GM10248 (cell line): ENCODE results near the gene GREB1.

Source experiments
- CTCF ChIA-PET: fragments of 300-600 bp; sonication (Branson Sonifier 250); formaldehyde crosslinking; extraction: SDS; loops from one replicate; lab custom pipeline; 2021; ENCODE audit warnings: antibody characterized with exemption; lab: Yijun Ruan, JAX
- POLR2A ChIA-PET: fragments of 350-650 bp; sonication (Branson Sonifier 250); formaldehyde crosslinking; extraction: SDS; loops from one replicate; lab custom pipeline; 2020; ENCODE audit warnings: antibody characterized with exemption; lab: Yijun Ruan, JAX
- DNase-seq: peaks from one replicate; pipeline ENCODE4 v3.0.0; 2012; ENCODE audit errors: extremely low spot score
- TF ChIP-seq, protein P1 (sequence below): IDR thresholded peaks from 2 replicates; pipeline ENCODE4 v1.5.1; 2012; ENCODE audit warnings: mild to moderate bottlenecking, low read depth; ENCODE audit errors: extremely low read depth, missing control alignments, control extremely low read depth

Gene GREB1

DNA sequence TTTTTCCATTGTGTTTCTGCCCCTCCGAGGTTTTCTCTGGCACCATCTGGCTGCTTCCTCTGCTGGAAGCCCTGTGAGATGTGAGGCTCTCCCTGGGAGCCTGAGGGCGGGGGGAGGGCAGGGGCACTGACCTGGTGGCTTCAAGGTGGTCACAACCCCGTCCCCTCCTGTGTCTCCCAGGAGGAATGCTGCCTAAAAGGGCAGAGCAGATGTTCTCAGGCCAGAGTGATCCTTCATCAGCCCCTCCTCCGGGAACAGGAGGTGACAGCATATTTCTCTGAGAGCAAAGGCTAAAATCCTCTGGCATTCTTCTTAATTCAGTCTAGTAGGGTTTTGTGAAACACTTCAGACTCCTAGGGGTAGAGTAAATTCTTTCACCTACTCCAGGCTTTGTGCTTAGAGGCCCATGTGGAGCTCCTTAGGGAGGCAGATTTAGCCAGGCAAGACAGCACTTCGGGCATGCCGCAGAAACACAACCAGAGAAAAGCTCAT, 18.3 kb upstream of the GREB1 start:
- ChIA-PET POLR2A (interaction anchor here (0.9 kb wide), 1 partner anchor 121 kb away, joined by 5 read pairs; no protein-coding TSS in a partner anchor), CTCF (interaction anchor here (1.0 to 1.1 kb wide), 2 partner anchors 10 to 67 kb away, joined by 3 read pairs; no protein-coding TSS in a partner anchor)
- no peak for DNase-seq
- TF ChIP-seq, protein P1, sequence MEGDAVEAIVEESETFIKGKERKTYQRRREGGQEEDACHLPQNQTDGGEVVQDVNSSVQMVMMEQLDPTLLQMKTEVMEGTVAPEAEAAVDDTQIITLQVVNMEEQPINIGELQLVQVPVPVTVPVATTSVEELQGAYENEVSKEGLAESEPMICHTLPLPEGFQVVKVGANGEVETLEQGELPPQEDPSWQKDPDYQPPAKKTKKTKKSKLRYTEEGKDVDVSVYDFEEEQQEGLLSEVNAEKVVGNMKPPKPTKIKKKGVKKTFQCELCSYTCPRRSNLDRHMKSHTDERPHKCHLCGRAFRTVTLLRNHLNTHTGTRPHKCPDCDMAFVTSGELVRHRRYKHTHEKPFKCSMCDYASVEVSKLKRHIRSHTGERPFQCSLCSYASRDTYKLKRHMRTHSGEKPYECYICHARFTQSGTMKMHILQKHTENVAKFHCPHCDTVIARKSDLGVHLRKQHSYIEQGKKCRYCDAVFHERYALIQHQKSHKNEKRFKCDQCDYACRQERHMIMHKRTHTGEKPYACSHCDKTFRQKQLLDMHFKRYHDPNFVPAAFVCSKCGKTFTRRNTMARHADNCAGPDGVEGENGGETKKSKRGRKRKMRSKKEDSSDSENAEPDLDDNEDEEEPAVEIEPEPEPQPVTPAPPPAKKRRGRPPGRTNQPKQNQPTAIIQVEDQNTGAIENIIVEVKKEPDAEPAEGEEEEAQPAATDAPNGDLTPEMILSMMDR = no peak

DNA sequence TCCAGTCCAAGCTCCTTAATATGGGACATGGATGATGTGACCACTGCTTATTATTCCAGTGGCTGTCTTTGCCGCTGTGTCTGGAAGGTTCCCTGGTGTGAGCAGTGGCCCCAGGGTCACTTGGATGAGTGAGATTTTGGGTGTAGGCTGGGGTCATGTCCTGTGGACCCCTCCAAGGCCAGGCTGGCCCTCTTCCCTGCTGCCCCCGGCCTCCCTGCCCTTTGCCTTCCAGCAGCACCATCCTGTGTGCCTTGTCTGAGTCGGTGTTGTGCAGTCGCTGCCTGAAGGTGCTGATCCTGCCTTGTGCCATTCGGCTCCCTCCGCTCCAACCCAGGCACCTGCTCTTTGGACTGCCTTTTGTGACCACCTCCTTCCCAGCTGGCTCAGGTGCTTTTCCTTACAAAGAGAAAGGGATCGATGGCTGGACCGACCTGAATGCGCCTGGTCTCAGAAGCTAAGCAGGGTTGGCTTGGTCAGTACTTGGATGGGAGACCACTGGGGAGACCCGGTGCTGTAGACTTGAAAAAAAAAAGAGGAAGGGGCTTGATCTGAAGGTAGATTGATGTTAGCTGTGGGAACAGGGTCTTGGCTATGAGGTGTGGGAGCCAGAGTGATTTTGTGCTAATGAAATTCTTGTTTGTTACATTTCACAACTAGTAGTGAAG, 16.7 kb upstream of the GREB1 start:
- ChIA-PET CTCF (interaction anchor here (1.0 kb wide), 1 partner anchor 9 kb away, joined by 3 read pairs; no protein-coding TSS in a partner anchor), POLR2A (no interaction called here)
- no peak for DNase-seq
- TF ChIP-seq, protein P1 = no peak

DNA sequence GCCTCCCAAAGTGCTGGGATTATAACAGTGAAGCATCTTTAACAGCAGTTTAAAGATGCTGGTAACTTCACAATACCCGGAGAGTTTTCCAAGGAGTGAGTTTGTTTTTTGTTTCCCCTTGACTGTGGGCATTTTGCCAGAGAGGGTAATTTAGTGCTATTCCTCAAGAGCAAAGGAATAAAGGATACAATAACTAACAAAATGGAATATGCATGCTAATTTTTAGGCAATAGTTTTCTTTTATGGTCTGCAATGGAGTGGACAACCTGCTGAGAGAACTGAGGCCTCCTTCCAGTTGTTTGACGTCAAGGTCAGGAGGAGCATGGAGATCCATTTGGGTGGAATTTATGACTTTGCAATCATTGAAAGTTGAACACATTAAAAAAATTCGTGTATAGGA, 15.9 kb upstream of the GREB1 start:
- no peak for DNase-seq
- ChIA-PET POLR2A (no interaction called here), CTCF (no interaction called here)
- TF ChIP-seq, protein P1 = no peak

DNA sequence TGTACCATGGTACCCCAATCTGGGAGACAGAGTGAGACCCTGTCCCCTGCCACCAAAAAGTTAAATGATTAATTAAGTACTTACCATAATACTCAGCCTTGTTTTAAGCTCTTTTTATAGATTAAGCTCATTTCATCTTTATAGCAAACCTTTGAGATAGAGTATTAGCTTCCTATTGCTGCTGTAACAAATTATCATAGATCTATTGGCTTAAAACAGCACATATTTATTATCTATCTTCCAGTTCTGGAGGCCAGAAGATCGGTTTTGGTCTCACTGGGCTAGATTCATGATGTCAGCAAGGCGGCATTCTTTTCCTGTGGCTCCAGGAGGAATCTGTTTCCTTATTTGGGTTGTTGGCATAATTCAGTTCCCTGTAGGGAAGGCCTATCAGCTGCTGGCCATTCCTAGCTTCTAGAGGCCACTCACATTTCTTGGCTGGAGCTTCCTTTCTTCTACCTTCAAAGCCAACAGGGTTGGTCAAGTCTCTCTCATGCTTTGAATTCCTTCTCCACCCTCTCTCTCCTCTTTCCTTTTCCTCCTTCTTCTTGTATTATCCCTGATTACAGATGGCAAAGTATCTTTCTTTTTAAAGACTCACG, 13.7 kb upstream of the GREB1 start:
- ChIA-PET CTCF (interaction anchor here (1.0 kb wide), 1 partner anchor 64 kb away, joined by 3 read pairs; no protein-coding TSS in a partner anchor), POLR2A (no interaction called here)
- DNase-seq = no peak
- TF ChIP-seq, protein P1 = no peak

DNA sequence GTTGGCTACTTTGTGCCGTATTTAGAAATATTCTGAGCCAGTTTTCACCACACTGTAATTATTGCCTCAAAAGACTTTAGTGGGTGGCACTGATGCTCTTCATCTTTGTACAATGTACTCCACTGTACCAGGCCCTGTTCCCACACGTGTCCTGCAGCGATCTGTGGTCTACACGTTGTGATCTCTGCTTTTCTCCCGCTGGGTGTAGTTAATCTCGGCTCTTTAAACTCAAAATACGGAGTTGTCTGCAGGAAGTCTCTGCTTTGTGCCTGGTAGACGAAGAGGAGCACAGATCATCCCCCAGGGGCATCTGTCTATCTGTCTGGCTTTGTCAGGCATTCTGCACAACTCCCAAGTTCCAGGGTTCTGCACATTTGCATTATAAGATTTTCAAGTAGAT, 12.1 kb upstream of the GREB1 start:
- TF ChIP-seq, protein P1 = no peak
- POLR2A ChIA-PET = no interaction called here
- CTCF ChIA-PET = no interaction called here
- no peak for DNase-seq

DNA sequence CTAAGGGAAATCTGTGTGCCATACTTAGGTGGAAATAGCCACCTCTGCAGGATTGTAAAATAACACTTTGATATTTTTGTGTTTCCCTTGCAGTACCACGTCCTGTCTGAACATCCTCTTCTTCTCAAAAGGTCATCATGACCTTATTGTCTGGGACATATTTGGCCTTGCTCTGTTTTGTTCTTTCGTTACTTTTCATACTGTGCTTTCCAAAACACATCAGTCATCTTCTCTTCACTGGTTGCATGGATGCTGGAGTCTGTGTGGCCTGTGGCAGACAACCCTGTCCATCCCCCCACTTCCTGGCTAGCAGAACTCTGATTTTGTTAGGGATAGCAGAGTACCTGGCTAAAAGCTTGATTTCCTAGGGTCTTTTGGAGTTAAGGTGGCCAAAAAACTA, 9.4 kb upstream of the GREB1 start:
- ChIA-PET POLR2A (no interaction called here), CTCF (no interaction called here)
- TF ChIP-seq, protein P1 = no peak
- DNase-seq = no peak
